Upper lobe of right lung (tissue), 1 donor: ENCODE measurements around the gene PIAS4. TPM values are rescaled to one million over a fixed set of nuclear protein-coding genes. Genes with fewer than 3 reads are reported as not detected.
A peak's percentile ranks its signal among the peaks of the same experiment; 100 is the strongest.

Experiments
- ATAC-seq: fragments of 200-7000 bp; cut with Tn5 transposase; one replicate; pipeline ENCODE4 v1.9.1; 2020; ENCODE audit warnings: mild to moderate bottlenecking, moderate library complexity
- DNase-seq: peaks from one replicate; pipeline ENCODE4 v3.0.0-alpha.2; 2020
- H3K27ac ChIP-seq: fragments of 200-600 bp; one replicate; pipeline ENCODE4 v1.8.0; 2022
- H3K27me3 ChIP-seq: fragments of 200-600 bp; one replicate; pipeline ENCODE4 v1.8.0; 2022; ENCODE audit warnings: mild to moderate bottlenecking
- H3K36me3 ChIP-seq: fragments of 200-600 bp; one replicate; pipeline ENCODE4 v1.8.0; 2022
- H3K4me1 ChIP-seq: fragments of 200-600 bp; one replicate; pipeline ENCODE4 v1.8.0; 2022
- H3K4me3 ChIP-seq: fragments of 200-600 bp; one replicate; pipeline ENCODE4 v1.8.0; 2022; ENCODE audit warnings: mild to moderate bottlenecking
- H3K9me3 ChIP-seq: fragments of 200-600 bp; one replicate; pipeline ENCODE4 v1.8.0; 2022
- intact Hi-C: fragments of 100-400 bp; cut with DNase I; formaldehyde crosslinking; loops from one replicate; pipeline ENCODE4 v1.11.0; 2022
- total RNA-seq: library from RNA; stranded (reverse); fragmentation: NEBNext Ultra II Directional; extraction: Animal tissue kit (Norgen Biotek cat#: 25700); gene quantifications from one replicate; pipeline ENCODE4 v1.2.1, GENCODE V29; 2021
- TF ChIP-seq, protein P1 (sequence below): fragments of 200-600 bp; IDR thresholded peaks from one replicate; pipeline ENCODE4 v1.8.0; 2022; ENCODE audit warnings: antibody characterized with exemption
- donor health status: DM: no; HTN: yes; CAD: no; lungs with severe emphysema.

The PIAS4 gene
- total RNA-seq, 1 donor from 2014 or later = 25.4 TPM

DNA sequence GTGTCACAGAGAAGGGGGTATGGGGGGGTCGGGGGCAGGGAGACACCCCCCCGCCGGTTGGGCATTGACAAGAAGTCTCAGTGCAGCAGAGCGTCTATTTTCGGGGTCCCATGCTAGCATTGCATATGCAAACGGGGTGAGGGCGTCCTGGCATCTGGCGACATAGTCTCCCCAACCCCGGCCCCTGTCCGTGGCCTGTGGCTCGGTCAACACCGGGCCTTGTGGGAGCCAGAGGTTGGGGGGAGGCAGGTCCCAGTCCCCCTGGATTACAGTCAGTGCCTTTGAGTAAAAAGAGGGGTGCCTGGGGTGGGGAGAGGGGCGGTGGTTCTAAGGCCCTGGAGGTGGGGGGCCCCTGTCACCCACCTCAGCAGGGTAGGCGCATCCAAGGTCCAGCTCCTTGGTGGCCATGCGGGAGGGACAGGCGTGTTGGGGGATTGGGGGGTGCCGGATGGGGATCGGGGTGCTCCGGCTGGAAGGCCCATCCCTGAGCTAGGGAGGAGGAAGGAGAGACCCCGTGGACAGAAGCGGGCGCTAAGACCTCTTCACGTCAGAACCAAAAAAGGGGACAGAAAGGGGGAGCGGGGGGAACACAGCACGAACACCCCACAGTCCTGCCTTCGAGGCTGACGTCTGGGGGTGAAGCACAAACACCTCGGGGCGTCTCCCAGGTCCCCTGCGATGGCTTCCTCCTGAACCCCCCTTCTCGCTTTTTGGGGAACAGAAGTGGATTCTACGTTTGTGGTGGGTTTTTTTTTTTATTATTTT is 38.2 kb downstream of the PIAS4 start:
- Histone ChIP-seq H3K4me3 (no peak overlapping the region), H3K27me3 (no peaks in the 10 kb centered on the region), H3K27ac (no peak overlapping the region), H3K9me3 (no peaks in the 10 kb centered on the region), H3K36me3 (peaks cover 42% of the 10 kb centered on the region), H3K4me1 (peaks cover 12% of the 10 kb centered on the region)
- TF ChIP-seq, protein P1, sequence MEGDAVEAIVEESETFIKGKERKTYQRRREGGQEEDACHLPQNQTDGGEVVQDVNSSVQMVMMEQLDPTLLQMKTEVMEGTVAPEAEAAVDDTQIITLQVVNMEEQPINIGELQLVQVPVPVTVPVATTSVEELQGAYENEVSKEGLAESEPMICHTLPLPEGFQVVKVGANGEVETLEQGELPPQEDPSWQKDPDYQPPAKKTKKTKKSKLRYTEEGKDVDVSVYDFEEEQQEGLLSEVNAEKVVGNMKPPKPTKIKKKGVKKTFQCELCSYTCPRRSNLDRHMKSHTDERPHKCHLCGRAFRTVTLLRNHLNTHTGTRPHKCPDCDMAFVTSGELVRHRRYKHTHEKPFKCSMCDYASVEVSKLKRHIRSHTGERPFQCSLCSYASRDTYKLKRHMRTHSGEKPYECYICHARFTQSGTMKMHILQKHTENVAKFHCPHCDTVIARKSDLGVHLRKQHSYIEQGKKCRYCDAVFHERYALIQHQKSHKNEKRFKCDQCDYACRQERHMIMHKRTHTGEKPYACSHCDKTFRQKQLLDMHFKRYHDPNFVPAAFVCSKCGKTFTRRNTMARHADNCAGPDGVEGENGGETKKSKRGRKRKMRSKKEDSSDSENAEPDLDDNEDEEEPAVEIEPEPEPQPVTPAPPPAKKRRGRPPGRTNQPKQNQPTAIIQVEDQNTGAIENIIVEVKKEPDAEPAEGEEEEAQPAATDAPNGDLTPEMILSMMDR = no peak
- no peak for ATAC-seq
- intact Hi-C loops = no loop called here
- DNase-seq = no peak

DNA sequence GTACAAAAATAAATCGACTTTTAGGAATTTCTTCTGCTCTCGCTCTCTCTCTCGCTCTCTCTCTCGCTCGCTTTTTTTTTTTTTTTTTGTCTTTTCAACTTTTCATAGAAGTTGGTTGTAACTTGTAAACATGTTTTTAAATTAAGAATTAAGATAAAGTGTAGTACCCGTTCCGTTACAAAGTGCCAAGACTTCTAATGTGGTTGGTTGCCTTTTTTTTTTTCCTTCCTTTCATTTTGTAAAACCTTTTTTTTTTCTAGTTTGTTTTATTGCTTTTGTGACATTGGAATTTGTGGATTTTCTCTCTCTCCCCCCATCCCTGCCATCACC is 38.8 kb downstream of the PIAS4 start:
- ATAC-seq = no peak
- H3K27ac ChIP-seq = no peak overlapping the region
- peaks cover 47% of the 10 kb centered on the region for H3K36me3 ChIP-seq
- intact Hi-C loops = no loop called here
- H3K9me3 ChIP-seq = no peaks in the 10 kb centered on the region
- no peaks in the 10 kb centered on the region for H3K27me3 ChIP-seq
- peaks cover 12% of the 10 kb centered on the region for H3K4me1 ChIP-seq
- no peak for DNase-seq
- no peak overlapping the region for H3K4me3 ChIP-seq
- TF ChIP-seq, protein P1 = no peak

DNA sequence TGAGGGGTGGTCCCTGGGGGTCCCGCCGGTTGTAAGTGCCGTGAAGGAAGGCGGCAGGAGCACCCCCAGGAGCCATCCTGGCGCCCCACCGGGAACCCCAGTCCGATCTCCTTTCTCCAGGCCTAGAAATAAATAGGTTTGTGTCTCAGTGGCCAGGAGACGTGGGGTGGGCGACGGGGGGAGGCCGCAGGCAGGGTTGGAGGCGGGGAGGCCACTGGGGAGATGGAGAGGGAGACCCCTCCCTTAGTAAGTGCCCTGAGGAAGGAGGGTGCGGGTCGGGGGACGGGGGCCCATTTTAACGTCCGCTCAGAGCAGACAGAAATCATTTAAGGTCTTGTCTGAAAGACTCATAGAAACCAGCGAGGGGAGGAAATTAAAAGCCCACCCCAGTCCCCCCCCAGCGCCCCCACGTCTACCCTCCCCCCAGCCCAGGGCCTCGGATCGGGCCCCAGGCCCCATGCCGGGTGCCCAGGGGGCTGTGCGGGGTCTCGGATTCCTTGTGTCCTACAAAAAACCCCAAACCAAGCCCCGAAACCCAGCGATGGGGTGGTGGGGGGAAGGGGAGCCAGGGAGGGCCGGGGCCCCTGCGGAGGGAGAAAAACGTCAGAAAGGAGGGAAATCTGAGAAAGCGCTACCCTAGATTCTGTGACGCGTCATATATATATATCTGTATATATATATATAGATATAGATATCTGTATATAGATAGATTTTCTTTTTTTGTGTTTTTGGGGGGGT is 39.6 kb downstream of the PIAS4 start:
- intact Hi-C loops = no loop called here
- Histone ChIP-seq H3K36me3 (peaks cover 55% of the 10 kb centered on the region), H3K27ac (no peak overlapping the region), H3K4me1 (peaks cover 19% of the 10 kb centered on the region), H3K27me3 (no peaks in the 10 kb centered on the region), H3K9me3 (no peaks in the 10 kb centered on the region), H3K4me3 (no peak overlapping the region)
- ATAC-seq (no peak), DNase-seq (no peak)
- TF ChIP-seq, protein P1 = no peak

DNA sequence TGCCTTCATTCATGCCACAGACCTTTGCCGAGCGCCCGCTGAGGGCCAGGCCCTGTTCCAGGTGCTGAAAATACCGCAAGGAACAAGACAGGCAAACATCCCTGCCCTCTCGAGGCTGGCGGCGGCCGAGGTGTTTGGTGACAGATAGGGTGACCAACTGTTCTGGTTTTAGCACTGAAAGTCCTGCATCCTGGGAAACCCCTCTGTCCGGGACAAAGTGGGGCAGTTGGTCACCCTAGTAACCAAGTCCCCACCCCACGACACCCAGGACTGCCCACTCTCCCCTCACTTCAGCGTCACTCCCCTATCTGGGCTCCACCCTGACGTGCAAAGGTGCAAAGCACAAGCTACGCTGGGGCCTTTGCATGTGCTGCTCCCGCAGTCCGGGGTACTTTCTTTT is 41.9 kb downstream of the PIAS4 start:
- DNase-seq = no peak
- no peak for ATAC-seq
- H3K4me3 ChIP-seq = no peak overlapping the region
- H3K27ac ChIP-seq = no peak overlapping the region
- peaks cover 24% of the 10 kb centered on the region for H3K4me1 ChIP-seq
- H3K27me3 ChIP-seq = no peaks in the 10 kb centered on the region
- intact Hi-C loops = no loop called here
- no peaks in the 10 kb centered on the region for H3K9me3 ChIP-seq
- peaks cover 78% of the 10 kb centered on the region for H3K36me3 ChIP-seq
- TF ChIP-seq, protein P1 = no peak

DNA sequence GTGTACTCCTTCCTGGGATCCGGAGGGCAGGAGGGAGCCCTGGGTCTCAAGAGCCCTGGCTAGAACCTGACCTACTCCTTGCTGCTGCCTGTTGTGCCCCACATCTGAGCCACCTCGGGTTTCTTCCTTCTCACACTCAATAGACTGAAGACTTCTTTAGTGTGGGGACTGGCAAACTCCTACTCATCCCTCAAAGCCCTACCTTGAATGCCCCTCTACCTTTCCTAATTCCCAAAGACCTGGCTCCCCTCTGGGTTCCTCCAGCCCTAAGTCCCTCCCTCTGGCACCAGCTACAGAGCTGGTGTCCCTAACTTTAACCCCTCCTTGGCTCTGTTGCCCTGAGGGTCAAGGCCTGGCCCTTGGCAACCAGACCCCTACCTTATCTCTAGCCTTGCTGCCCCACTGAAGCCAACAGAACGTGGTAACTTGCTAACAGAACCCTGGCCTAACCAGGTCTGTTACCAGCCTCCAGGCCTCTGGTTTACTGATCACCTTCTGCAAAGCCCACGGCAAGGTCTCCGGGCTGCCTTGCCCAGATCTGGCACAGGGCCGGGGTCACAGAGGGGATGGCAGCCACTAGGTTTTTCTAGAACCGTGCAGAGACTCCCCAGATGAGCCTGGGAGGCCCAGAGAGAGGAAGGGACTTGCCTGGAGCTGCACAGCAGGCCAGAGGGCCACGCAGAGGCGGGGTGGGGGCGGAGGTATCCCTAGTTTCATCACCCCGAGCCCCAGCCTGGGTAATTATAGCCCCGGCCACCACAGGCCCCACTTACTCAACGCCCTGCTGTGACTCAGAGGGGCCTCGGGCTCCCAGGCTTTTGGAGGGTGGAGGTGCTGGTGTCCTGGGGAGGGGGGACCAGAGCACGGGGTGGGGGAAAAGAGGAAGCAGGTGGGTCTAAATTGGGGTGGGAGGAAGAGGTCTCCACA is 43.9 kb downstream of the PIAS4 start:
- TF ChIP-seq, protein P1 = no peak
- Histone ChIP-seq H3K27ac (peak overlapping the region; percentile 60), H3K27me3 (no peaks in the 10 kb centered on the region), H3K4me1 (peaks cover 24% of the 10 kb centered on the region), H3K9me3 (no peaks in the 10 kb centered on the region), H3K36me3 (peaks cover 69% of the 10 kb centered on the region), H3K4me3 (no peak overlapping the region)
- peak; percentile 88 for DNase-seq
- peak; percentile 79 for ATAC-seq
- intact Hi-C loops = no loop called here
